ENCODE measurements around the gene MIGA1. TPM values are rescaled to one million over a fixed set of nuclear protein-coding genes. Genes with fewer than 3 reads are reported as not detected.
A peak's percentile ranks its signal among the peaks of the same experiment; 100 is the strongest.
"Not testable (repeated sequence)": the region's sequence is repeated elsewhere in the genome, so short reads cannot be mapped to it uniquely, and the experiment has no call there.

Gene MIGA1
- total and polyA plus RNA-seq, 10 of the 15 experiments (the other 5 are each of a cell fraction or from before 2014, with no cell fraction given): 1.3 to 7.2 (median 4.2) TPM

DNA sequence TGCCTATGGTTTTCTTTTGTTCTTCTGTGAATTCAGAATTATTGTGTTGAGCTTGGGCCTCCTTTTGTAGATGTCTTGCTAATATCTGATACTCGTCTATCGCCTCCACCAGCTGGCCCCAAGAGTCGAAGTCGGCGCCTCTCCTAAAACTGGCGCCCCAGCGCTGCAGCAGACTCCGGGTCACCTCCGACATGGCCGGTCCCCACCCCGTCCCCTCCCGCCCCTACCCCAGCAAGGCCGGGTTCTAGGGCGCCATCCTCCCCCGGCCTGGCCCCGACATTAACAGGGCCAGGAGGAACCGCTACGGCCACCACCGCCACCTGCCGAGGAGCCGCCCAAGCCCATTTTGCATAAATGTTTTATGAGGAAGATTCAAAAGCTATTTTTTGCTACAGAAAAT lies 32.1 kb downstream of the MIGA1 start:
- H3K4me3 ChIP-seq; BruUV-seq (replicated peaks); FAIRE-seq; H3K27ac ChIP-seq (ENCODE audit: control insufficient read depth, insufficient read depth); DNase-seq (ENCODE audit: low read depth, low spot score); H3K36me3 ChIP-seq (ENCODE audit: control insufficient read depth in 2 of 2, insufficient read depth in 2 of 2, low read length in 1 of 2); SMC1A ChIA-PET (ENCODE audit: uncharacterized antibody, unreplicated experiment); POLR2A ChIA-PET; H3K4me2 ChIP-seq (ENCODE audit: control insufficient read depth, insufficient read depth); RAD21 ChIA-PET (ENCODE audit: unreplicated experiment); intact Hi-C loops (cut with micrococcal nuclease; ENCODE audit: unreplicated experiment); in situ Hi-C loops (cut with MboI); H3K79me2 ChIP-seq (ENCODE audit: control insufficient read depth, insufficient read depth, low read length); H3K9ac ChIP-seq (ENCODE audit: control insufficient read depth, insufficient read depth, low read length); H3K9me3 ChIP-seq (replicated peaks; ENCODE audit: control insufficient read depth, insufficient read depth, low read length); H2AFZ ChIP-seq (ENCODE audit: control insufficient read depth, low read depth, low read length); H3K27me3 ChIP-seq (replicated peaks in 1 of 2; ENCODE audit: control insufficient read depth in 2 of 2, insufficient read depth in 2 of 2, low read length in 1 of 2); CTCF ChIA-PET; H4K20me1 ChIP-seq (ENCODE audit: control insufficient read depth, insufficient read depth); H3K4me1 ChIP-seq (ENCODE audit: control insufficient read depth, insufficient read depth, low read length): not testable (repeated sequence)
- ATAC-seq: peak; percentile 59
- 88% methylated on average over 2 of the region's 21 CpGs for WGBS (ENCODE audit: insufficient coverage, insufficient replicate concordance, low lambda C conversion rate, missing lambda C conversion rate)

DNA sequence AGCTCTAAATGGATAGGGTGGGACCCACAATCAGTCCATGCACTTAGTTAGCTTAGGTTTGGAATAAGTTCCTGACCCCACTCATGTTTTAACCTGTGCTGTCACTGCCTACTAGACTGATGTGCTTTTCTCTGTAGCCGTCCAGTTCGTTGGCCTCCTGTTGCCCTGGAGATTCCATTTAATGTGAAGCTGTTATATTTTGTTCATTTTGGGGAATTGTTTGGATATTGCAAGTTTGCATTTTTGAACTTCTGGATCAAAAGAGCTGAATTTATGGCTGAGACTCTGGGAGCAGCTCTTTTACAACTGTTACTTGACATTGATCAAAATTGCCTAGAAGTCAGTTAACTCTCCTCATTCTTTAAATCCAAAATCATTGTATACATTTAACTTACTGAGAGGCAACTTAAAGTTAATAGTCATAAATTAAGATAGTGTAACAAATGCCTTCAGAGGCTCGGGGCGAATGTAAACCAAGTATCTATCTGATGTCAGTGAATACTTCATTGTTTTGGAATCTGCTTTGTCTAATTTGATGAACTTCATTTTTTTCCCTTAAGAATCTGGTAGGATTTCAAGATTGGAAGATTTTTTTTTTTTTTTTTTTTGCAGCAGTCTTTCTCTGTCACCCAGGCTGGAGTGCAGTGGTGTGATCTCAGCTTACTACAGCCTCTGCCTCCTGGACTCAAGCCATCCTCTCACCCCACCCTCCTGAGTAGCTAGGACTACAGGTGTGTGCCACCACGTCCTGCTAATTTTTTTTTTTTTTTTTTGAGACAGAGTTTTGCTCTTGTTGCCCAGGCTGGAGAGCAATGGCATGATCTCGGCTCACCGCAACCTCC lies 38.1 kb downstream of the MIGA1 start:
- SMC1A ChIA-PET (ENCODE audit: uncharacterized antibody, unreplicated experiment): interaction anchor here (1.0 to 1.9 kb wide), 4 partner anchors 8 to 65 kb away, joined by 3 to 8 read pairs (median 4); no protein-coding TSS in a partner anchor
- no peaks in the 10 kb centered on the region for H4K20me1 ChIP-seq (ENCODE audit: control insufficient read depth, insufficient read depth)
- no peak overlapping the region for H3K4me2 ChIP-seq (ENCODE audit: control insufficient read depth, insufficient read depth)
- no peak overlapping the region for H2AFZ ChIP-seq (ENCODE audit: control insufficient read depth, low read depth, low read length)
- no peaks in the 10 kb centered on the region for H3K79me2 ChIP-seq (ENCODE audit: control insufficient read depth, insufficient read depth, low read length)
- ATAC-seq (no peak), DNase-seq (ENCODE audit: low read depth, low spot score) (no peak), FAIRE-seq (no peak)
- 98% methylated on average over 6 of the region's 7 CpGs for WGBS (ENCODE audit: insufficient coverage, insufficient replicate concordance, low lambda C conversion rate, missing lambda C conversion rate)
- in situ Hi-C loops (cut with MboI): no loop called here
- intact Hi-C loops (cut with micrococcal nuclease; ENCODE audit: unreplicated experiment): no loop called here
- TF ChIP-seq ZBED1 (IDR thresholded peaks at IDR 0.05; ENCODE audit: borderline replicate concordance) (no peak), NFXL1 (IDR thresholded peaks at IDR 0.05; ENCODE audit: borderline replicate concordance) (no peak)
- TF ChIP-seq, protein P1, sequence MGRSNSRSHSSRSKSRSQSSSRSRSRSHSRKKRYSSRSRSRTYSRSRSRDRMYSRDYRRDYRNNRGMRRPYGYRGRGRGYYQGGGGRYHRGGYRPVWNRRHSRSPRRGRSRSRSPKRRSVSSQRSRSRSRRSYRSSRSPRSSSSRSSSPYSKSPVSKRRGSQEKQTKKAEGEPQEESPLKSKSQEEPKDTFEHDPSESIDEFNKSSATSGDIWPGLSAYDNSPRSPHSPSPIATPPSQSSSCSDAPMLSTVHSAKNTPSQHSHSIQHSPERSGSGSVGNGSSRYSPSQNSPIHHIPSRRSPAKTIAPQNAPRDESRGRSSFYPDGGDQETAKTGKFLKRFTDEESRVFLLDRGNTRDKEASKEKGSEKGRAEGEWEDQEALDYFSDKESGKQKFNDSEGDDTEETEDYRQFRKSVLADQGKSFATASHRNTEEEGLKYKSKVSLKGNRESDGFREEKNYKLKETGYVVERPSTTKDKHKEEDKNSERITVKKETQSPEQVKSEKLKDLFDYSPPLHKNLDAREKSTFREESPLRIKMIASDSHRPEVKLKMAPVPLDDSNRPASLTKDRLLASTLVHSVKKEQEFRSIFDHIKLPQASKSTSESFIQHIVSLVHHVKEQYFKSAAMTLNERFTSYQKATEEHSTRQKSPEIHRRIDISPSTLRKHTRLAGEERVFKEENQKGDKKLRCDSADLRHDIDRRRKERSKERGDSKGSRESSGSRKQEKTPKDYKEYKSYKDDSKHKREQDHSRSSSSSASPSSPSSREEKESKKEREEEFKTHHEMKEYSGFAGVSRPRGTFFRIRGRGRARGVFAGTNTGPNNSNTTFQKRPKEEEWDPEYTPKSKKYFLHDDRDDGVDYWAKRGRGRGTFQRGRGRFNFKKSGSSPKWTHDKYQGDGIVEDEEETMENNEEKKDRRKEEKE (IDR thresholded peaks at IDR 0.05): no peak
- TF ChIP-seq, protein P2, sequence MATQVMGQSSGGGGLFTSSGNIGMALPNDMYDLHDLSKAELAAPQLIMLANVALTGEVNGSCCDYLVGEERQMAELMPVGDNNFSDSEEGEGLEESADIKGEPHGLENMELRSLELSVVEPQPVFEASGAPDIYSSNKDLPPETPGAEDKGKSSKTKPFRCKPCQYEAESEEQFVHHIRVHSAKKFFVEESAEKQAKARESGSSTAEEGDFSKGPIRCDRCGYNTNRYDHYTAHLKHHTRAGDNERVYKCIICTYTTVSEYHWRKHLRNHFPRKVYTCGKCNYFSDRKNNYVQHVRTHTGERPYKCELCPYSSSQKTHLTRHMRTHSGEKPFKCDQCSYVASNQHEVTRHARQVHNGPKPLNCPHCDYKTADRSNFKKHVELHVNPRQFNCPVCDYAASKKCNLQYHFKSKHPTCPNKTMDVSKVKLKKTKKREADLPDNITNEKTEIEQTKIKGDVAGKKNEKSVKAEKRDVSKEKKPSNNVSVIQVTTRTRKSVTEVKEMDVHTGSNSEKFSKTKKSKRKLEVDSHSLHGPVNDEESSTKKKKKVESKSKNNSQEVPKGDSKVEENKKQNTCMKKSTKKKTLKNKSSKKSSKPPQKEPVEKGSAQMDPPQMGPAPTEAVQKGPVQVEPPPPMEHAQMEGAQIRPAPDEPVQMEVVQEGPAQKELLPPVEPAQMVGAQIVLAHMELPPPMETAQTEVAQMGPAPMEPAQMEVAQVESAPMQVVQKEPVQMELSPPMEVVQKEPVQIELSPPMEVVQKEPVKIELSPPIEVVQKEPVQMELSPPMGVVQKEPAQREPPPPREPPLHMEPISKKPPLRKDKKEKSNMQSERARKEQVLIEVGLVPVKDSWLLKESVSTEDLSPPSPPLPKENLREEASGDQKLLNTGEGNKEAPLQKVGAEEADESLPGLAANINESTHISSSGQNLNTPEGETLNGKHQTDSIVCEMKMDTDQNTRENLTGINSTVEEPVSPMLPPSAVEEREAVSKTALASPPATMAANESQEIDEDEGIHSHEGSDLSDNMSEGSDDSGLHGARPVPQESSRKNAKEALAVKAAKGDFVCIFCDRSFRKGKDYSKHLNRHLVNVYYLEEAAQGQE (IDR thresholded peaks at IDR 0.05; ENCODE audit: low read depth, low read length): no peak
- BruUV-seq (replicated peaks): no TSS peak
- H3K36me3 ChIP-seq (ENCODE audit: control insufficient read depth in 2 of 2, insufficient read depth in 2 of 2, low read length in 1 of 2): peaks cover 0 to 7% of the 10 kb centered on the region in 2 experiments
- no peak overlapping the region for H3K27ac ChIP-seq (ENCODE audit: control insufficient read depth, insufficient read depth)
- H3K4me1 ChIP-seq (ENCODE audit: control insufficient read depth, insufficient read depth, low read length): no peaks in the 10 kb centered on the region
- H3K9ac ChIP-seq (ENCODE audit: control insufficient read depth, insufficient read depth, low read length): no peak overlapping the region
- H3K9me3 ChIP-seq (replicated peaks; ENCODE audit: control insufficient read depth, insufficient read depth, low read length): no peaks in the 10 kb centered on the region
- no peak overlapping the region for H3K4me3 ChIP-seq
- CTCF ChIA-PET: interaction anchor here (0.5 to 2.6 kb wide), 3 partner anchors 8 to 94 kb away, joined by 3 to 15 read pairs (median 4); no protein-coding TSS in a partner anchor
- POLR2A ChIA-PET: interaction anchor here (1.0 kb wide), 1 partner anchor 8 kb away, joined by 3 read pairs; no protein-coding TSS in a partner anchor
- H3K27me3 ChIP-seq (replicated peaks in 1 of 2; ENCODE audit: control insufficient read depth in 2 of 2, insufficient read depth in 2 of 2, low read length in 1 of 2): no peaks in the 10 kb centered on the region
- RAD21 ChIA-PET (ENCODE audit: unreplicated experiment): interaction anchor here (0.7 to 1.7 kb wide), 2 partner anchors 8 to 1350 kb away, joined by 3 to 7 read pairs; no protein-coding TSS in a partner anchor

Data from GM12878 (cell line).